Thyroid gland (tissue), 4 donors: Measurements from ENCODE around the gene ZBTB16.
A peak's percentile ranks its signal among the peaks of the same experiment; 100 is the strongest.

Experiments
- POLR2A ChIP-seq, 2 donors: fragments of 450-650 bp; IDR thresholded peaks; one replicate each; pipeline ENCODE4 v1.6.1; 2017; ENCODE audit warnings: antibody characterized with exemption in 2 of 2, mild to moderate bottlenecking in 2 of 2, moderate library complexity in 1 of 2
- TF ChIP-seq, protein P1 (sequence below), 6 experiments: fragments of 200-600 bp in 3 of 6; fragments of 450-650 bp in 3 of 6; sonication (generic) in 3 of 6; IDR thresholded peaks; one replicate each; pipeline ENCODE4 v1.5.1; 2016 to 2019; ENCODE audit warnings: antibody characterized with exemption in 6 of 6, mild to moderate bottlenecking in 2 of 6, inconsistent platforms in 1 of 6, moderate library complexity in 1 of 6

GRCh38 chr11:114080219-114080618 is 20.7 kb downstream of the ZBTB16 start:
- TF ChIP-seq, protein P1, sequence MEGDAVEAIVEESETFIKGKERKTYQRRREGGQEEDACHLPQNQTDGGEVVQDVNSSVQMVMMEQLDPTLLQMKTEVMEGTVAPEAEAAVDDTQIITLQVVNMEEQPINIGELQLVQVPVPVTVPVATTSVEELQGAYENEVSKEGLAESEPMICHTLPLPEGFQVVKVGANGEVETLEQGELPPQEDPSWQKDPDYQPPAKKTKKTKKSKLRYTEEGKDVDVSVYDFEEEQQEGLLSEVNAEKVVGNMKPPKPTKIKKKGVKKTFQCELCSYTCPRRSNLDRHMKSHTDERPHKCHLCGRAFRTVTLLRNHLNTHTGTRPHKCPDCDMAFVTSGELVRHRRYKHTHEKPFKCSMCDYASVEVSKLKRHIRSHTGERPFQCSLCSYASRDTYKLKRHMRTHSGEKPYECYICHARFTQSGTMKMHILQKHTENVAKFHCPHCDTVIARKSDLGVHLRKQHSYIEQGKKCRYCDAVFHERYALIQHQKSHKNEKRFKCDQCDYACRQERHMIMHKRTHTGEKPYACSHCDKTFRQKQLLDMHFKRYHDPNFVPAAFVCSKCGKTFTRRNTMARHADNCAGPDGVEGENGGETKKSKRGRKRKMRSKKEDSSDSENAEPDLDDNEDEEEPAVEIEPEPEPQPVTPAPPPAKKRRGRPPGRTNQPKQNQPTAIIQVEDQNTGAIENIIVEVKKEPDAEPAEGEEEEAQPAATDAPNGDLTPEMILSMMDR (IDR thresholded peaks at IDR 0.05): no peak
- peak in 1 of 2 donors; percentile 34 for TF ChIP-seq POLR2A (IDR thresholded peaks at IDR 0.05)
